ENCODE measurements around the gene EEF1AKMT3.
"Not testable (repeated sequence)": the region's sequence is repeated elsewhere in the genome, so short reads cannot be mapped to it uniquely, and the experiment has no call there.

The EEF1AKMT3 gene

DNA sequence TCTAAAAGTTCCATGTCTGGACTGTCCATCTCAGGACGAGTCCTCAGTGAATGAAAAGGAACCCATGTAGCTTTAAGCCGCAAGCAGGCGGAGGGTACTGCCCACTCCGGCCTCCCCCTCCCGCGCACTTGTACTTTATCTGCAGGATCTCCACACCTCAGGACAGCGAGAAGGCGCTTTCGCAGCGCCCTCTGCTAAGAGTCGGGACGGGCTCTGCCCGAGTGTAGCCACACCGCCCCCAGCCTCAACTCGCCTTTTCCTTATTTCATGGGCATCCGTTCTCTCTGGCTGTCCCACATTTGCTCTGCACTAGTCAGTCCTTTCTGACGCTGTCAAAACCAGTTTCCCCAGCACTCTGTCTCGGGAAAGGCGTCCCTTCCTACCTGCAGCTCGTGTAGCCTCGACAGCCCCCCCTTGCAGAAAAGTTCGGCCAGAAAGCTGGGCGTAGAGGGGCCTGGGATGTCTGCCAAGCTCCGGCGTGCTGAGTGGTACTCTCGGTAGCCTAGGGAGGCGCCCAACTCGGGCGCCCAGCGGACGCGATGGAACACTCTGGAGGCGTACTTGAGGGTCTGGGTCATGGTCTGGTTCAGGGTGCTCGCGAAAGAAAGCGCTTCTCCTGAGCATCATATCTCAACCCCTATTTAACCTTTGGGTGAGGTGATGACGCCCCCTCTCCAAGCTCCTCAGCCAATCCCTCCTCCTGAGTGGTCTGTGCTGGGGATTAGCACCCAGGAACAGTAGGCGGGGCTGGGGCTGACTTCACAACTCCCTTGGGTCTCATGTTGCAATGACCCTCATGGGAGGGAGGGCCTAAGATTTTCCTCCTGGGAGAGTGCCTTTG lies 5.7 kb upstream of the EEF1AKMT3 start, which contains the start of gene CYP27B1:
Gene CYP27B1 (minus strand): TSS at position 615 of the 841 bp plus-strand sequence. CDS start 37 bp downstream, at position 578.
- no peak within 1 kb of the TSS for H3K9ac ChIP-seq (ENCODE audit: low read length)
- no peak within 1 kb of the TSS for H3K27ac ChIP-seq (ENCODE audit: low read depth, low read length)
- H3K4me1 ChIP-seq (ENCODE audit: control insufficient read depth, insufficient read depth, low read length), result peaks cover 12% of the 10 kb centered on the region
- H3K27me3 ChIP-seq (ENCODE audit: control insufficient read depth, insufficient read depth, low read length), result peaks cover 27% of the 10 kb centered on the region
- peaks cover 4% of the 10 kb centered on the region for H3K36me3 ChIP-seq (ENCODE audit: control insufficient read depth, insufficient read depth, low read length)
- peak within 1 kb of the TSS; percentile 65 for H3K4me3 ChIP-seq (ENCODE audit: low read length)

DNA sequence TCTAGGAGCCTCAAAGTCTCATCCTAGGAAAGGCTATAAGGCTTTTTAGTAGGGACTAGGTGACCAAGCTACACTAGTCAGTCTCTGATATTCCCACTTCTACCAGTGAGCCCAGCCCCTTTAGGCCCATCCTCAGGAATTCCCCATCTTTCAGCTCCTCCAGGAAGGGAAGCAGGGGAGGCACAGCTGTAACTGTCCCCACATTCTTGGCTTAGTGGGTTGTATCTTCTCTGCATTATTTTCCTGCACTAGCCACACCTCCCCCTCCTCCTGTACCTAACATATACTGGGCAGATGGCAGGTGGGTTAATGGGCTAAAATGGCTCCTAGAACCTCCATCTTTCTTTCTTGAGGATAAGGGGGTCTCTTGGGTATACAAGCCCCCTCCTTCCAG lies 5.1 kb upstream of the EEF1AKMT3 start:
- peak overlapping the region; percentile 65 for H3K4me3 ChIP-seq (ENCODE audit: low read length)
- peaks cover 27% of the 10 kb centered on the region for H3K27me3 ChIP-seq (ENCODE audit: control insufficient read depth, insufficient read depth, low read length)
- peaks cover 12% of the 10 kb centered on the region for H3K4me1 ChIP-seq (ENCODE audit: control insufficient read depth, insufficient read depth, low read length)
- H3K27ac ChIP-seq (ENCODE audit: low read depth, low read length), result no peak overlapping the region
- H3K36me3 ChIP-seq (ENCODE audit: control insufficient read depth, insufficient read depth, low read length), result peaks cover 4% of the 10 kb centered on the region
- no peak overlapping the region for H3K9ac ChIP-seq (ENCODE audit: low read length)

DNA sequence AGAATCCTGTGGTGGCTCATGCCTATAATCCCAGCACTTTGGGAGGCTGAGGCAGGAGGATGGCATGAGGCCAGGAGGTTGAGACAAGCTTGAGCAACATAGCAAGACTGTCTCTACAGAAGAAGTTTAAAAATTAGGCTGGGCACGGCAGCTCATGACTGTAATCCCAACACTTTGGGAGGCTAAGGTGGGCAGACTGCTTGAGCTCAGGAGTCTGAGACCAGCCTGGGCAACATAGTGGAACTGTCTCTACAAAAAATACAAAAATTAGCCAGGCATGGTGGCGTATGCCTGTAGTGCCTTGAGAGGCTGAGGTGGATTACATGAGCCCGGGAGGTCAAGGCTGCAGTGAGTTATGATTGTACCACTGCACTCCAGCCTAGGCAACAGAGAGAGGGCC lies 4.5 kb upstream of the EEF1AKMT3 start:
- no peak overlapping the region for H3K27ac ChIP-seq (ENCODE audit: low read depth, low read length)
- no peak overlapping the region for H3K9ac ChIP-seq (ENCODE audit: low read length)
- H3K4me3 ChIP-seq (ENCODE audit: low read length), result no peak overlapping the region
- peaks cover 27% of the 10 kb centered on the region for H3K27me3 ChIP-seq (ENCODE audit: control insufficient read depth, insufficient read depth, low read length)
- peaks cover 12% of the 10 kb centered on the region for H3K4me1 ChIP-seq (ENCODE audit: control insufficient read depth, insufficient read depth, low read length)
- H3K36me3 ChIP-seq (ENCODE audit: control insufficient read depth, insufficient read depth, low read length), result peaks cover 4% of the 10 kb centered on the region

DNA sequence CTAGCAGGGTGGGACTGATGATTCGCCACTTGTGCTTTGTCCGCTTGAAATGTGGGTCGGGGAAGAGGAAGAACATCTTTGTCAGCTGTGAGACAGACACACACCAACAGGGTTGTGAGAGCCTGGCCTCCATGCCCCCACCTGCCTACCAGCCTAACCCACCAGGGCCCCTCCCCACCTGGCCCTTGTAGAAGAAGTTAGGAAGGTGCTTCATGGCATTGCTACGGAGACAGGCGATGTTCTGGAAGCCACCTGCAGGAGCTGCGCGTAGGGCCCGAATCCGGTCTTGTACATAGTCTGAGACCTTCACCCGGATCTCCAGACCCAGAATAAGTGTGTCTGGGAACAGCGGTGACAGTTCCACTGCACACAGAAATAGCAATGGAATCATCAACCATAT lies 2.8 kb upstream of the EEF1AKMT3 start:
- H3K4me1 ChIP-seq (ENCODE audit: control insufficient read depth, insufficient read depth, low read length), result peaks cover 12% of the 10 kb centered on the region
- H3K9ac ChIP-seq (ENCODE audit: low read length), result no peak overlapping the region
- no peak overlapping the region for H3K27ac ChIP-seq (ENCODE audit: low read depth, low read length)

DNA sequence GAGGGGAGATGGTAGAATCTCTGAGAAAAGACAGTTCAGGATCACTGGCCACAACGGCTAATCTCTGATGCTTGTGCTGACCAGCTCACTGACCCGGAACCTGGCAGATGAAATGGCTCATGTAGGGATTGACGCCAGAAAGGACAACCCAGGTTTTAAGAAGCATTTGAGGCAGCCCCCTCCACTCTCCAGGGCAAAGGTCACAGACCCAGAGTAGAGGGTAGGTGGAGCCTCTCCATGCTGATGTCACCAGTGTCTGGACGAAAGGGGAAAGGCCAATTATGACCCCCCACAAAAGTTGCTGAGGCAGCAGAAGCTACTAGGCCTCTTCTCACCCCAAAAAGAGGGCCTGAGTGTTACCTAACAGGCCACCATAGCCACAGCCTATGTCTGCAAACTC lies 1.7 kb upstream of the EEF1AKMT3 start:
- H3K27me3 ChIP-seq (ENCODE audit: control insufficient read depth, insufficient read depth, low read length), result peaks cover 7% of the 10 kb centered on the region
- H3K4me1 ChIP-seq (ENCODE audit: control insufficient read depth, insufficient read depth, low read length), result peaks cover 9% of the 10 kb centered on the region
- H3K4me3 ChIP-seq (ENCODE audit: low read length), result no peak overlapping the region
- no peak overlapping the region for H3K9ac ChIP-seq (ENCODE audit: low read length)
- H3K27ac ChIP-seq (ENCODE audit: low read depth, low read length), result no peak overlapping the region
- peaks cover 4% of the 10 kb centered on the region for H3K36me3 ChIP-seq (ENCODE audit: control insufficient read depth, insufficient read depth, low read length)

More for the DNA sequence above, 2.8 kb upstream of the EEF1AKMT3 start:
- Histone ChIP-seq H3K36me3 (ENCODE audit: control insufficient read depth, insufficient read depth, low read length) (peaks cover 4% of the 10 kb centered on the region), H3K27me3 (ENCODE audit: control insufficient read depth, insufficient read depth, low read length) (peaks cover 18% of the 10 kb centered on the region), H3K4me3 (ENCODE audit: low read length) (no peak overlapping the region)

DNA sequence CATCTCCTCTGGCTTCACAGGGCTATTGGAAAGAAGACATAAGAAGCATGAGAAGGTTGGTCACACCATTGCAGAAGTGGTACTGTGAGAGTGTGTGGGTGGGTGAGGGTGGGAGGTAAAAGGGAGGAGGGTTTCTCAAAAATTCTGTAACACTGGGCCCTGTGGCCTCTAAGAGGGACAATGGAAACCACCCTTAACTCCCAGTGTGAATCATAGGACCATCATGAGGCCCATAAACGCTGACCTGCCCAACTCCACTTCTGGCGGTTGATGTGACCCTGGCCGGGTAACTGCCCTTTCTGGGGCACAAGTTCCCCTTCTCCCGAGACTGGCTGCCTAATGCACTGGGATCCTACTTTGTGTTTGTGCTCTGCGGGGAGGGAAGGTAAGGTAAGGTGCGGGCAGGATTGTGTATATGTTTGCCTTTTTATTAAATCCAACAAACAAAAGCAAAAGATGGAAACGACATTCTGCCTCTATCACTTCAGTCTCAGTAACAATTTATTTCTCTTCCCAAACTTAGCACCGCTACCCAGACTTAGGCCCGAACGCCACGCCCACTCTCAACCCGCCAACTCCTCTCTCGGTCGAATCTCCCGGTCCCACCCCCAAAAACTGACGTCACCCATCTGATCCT lies 1.1 kb upstream of the EEF1AKMT3 start:
- H3K36me3 ChIP-seq (ENCODE audit: control insufficient read depth, insufficient read depth, low read length), result peaks cover 4% of the 10 kb centered on the region
- H3K27ac ChIP-seq (ENCODE audit: low read depth, low read length), result peak overlapping the region; percentile 94
- peak overlapping the region; percentile 42 for H3K9ac ChIP-seq (ENCODE audit: low read length)
- H3K4me3 ChIP-seq (ENCODE audit: low read length), result peak overlapping the region; percentile 100
- H3K27me3 ChIP-seq (ENCODE audit: control insufficient read depth, insufficient read depth, low read length), result peaks cover 4% of the 10 kb centered on the region
- peaks cover 8% of the 10 kb centered on the region for H3K4me1 ChIP-seq (ENCODE audit: control insufficient read depth, insufficient read depth, low read length)

DNA sequence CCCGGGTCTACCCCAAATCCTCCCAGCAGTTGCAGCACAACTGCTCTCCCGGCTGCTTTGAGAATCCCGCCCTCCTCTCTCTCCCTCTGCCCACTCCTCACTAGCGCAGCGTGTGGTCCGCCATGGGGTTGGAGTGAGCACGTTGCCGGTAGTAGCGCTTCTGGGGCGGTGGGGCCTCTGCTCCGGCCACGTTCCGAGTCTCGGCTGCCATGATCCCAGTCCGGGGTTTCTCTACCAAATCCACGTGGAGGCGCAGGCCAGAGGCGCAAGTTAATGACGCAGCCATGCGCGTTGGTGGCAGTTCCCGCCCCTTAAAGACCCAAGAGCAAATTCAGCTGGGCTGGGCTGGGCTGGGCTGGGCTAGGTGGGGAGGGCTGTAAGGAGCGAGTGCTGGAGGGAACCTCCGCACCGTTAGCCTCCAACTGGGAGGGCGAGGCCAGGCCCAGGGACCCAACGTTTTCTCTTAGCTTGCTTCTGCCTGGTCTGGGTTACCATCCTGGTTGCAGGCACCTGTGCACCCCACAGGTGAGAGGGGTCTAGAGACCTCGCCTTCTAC lies 463 bp upstream of the EEF1AKMT3 start, which contains the start of gene METTL1:
Gene METTL1 (minus strand): TSS at position 233 of the 556 bp plus-strand sequence. CDS start 22 bp downstream, at position 211.
- Histone ChIP-seq H3K27me3 (ENCODE audit: control insufficient read depth, insufficient read depth, low read length) (no peaks in the 10 kb centered on the region), H3K9ac (ENCODE audit: low read length) (peak within 1 kb of the TSS; percentile 89), H3K4me3 (ENCODE audit: low read length) (peak within 1 kb of the TSS; percentile 100), H3K4me1 (ENCODE audit: control insufficient read depth, insufficient read depth, low read length) (peaks cover 3% of the 10 kb centered on the region), H3K27ac (ENCODE audit: low read depth, low read length) (peak within 1 kb of the TSS; percentile 94), H3K36me3 (ENCODE audit: control insufficient read depth, insufficient read depth, low read length) (peaks cover 4% of the 10 kb centered on the region)

DNA sequence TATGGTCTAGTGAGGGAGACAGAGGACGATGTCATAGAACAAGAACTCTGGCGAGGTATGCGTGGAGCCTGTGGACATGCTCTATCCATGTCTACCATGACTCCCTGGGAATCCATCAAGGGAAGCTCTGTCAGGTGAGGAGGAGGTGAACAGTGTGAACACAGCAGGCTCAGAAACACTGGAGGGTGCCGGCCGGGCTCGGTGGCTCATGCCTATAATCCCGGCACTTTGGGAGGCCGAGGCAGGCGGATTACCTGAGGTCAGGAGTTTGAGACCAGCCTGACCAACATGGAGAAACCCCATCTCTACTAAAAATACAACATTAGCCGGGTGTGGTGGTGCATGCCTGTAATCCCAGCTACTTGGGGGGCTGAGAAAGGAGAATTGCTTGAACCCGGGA lies 2.2 kb downstream of the EEF1AKMT3 start:
- not testable (repeated sequence) for H3K4me1 ChIP-seq (ENCODE audit: control insufficient read depth, insufficient read depth, low read length); H3K4me3 ChIP-seq (ENCODE audit: low read length); H3K27ac ChIP-seq (ENCODE audit: low read depth, low read length); H3K27me3 ChIP-seq (ENCODE audit: control insufficient read depth, insufficient read depth, low read length); H3K36me3 ChIP-seq (ENCODE audit: control insufficient read depth, insufficient read depth, low read length); H3K9ac ChIP-seq (ENCODE audit: low read length)

DNA sequence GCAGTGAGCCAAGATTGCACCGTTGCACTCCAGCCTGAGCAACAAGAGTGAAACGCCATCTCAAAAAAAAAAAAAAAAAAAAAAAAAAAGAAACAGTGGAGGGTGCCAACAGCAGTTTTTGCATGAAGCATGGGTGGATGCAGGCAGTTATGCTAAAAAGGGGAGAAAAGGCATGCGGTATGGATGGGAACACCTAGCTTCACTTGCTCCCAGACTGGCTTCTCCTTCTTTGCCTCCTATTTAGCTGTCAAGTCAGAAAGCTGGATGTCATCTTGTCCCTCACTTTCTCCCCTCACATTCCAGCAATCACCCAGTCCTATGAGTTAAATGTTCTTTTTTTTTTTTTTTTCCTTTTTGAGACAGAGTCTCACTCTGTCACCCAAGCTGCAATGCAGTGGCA lies 2.6 kb downstream of the EEF1AKMT3 start:
- Histone ChIP-seq H3K27ac (ENCODE audit: low read depth, low read length) (no peak overlapping the region), H3K4me1 (ENCODE audit: control insufficient read depth, insufficient read depth, low read length) (peaks cover 3% of the 10 kb centered on the region), H3K27me3 (ENCODE audit: control insufficient read depth, insufficient read depth, low read length) (no peaks in the 10 kb centered on the region), H3K9ac (ENCODE audit: low read length) (no peak overlapping the region), H3K36me3 (ENCODE audit: control insufficient read depth, insufficient read depth, low read length) (no peaks in the 10 kb centered on the region), H3K4me3 (ENCODE audit: low read length) (no peak overlapping the region)

DNA sequence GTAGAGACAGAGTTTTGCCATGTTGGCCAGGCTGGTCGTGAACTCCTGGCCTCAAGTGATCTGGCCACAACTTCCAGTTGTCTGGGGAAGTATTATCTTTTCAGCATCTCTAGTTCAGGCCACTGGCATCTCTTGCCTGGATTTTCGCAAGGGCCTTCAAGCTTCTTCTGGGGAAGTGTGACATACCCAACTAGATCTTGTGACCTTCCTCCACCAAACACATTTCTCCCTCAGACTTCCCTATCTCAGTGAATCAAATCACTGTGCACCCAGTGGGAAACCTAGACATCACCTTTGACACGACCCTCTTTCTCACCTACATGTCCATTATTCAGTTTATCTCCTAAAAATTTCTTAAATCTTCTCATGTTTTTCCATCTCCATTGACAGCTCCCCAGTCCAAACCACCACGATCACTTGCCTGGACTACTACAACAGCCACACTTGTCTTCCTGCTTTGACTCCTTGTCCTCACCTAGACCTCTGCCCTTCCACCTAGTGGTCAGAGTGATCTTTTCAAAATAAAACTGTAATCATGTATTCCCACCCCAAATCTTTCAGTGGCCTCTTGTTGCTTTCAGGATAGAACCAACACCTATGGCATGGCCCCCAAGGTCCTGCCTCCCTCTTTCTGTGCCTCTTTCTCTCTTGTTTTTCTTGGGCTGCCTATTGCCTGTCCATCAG lies 3.3 kb downstream of the EEF1AKMT3 start:
- Histone ChIP-seq H3K36me3 (ENCODE audit: control insufficient read depth, insufficient read depth, low read length) (peaks cover 3% of the 10 kb centered on the region), H3K27ac (ENCODE audit: low read depth, low read length) (no peak overlapping the region), H3K4me1 (ENCODE audit: control insufficient read depth, insufficient read depth, low read length) (peaks cover 3% of the 10 kb centered on the region), H3K4me3 (ENCODE audit: low read length) (no peak overlapping the region), H3K9ac (ENCODE audit: low read length) (no peak overlapping the region), H3K27me3 (ENCODE audit: control insufficient read depth, insufficient read depth, low read length) (no peaks in the 10 kb centered on the region)

DNA sequence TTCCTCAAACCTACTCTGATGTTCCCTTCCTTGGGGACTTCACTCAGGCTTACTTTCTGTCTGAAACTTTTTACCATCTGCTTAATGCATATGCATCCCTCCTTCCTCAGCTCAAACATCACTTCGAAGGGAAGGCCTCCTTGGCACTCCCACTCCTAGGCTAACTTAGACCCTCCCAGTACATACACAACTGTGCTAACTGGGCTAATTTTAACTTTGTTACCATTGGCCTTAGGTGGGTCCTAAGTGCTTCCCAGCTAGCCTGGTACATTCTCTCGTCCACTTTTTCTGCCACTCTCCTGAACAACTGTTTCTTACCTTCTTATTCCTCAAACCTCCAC lies 3.8 kb downstream of the EEF1AKMT3 start:
- Histone ChIP-seq H3K4me3 (ENCODE audit: low read length) (no peak overlapping the region), H3K4me1 (ENCODE audit: control insufficient read depth, insufficient read depth, low read length) (peaks cover 2% of the 10 kb centered on the region), H3K27me3 (ENCODE audit: control insufficient read depth, insufficient read depth, low read length) (no peaks in the 10 kb centered on the region), H3K36me3 (ENCODE audit: control insufficient read depth, insufficient read depth, low read length) (peaks cover 3% of the 10 kb centered on the region), H3K27ac (ENCODE audit: low read depth, low read length) (no peak overlapping the region), H3K9ac (ENCODE audit: low read length) (no peak overlapping the region)

DNA sequence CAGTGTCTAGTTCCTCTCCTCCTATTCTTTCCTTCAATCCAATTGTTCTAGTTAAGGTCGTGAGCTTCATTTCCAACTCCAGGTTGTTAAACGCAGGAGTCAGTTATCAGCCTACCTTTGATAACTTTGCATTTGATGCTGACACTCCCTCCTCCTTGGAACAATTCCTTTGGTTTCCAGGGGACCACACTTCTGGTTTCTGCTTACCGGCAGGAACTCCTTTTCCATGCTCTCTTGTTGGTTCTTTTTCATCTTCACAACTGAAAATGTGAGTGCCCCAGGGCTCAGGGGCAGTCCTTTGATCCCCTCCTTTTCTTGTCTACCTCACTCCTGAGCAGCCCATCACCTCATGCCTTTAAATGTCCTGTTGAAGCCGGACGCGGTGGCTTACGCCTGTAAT lies 5.0 kb downstream of the EEF1AKMT3 start:
- peaks cover 3% of the 10 kb centered on the region for H3K36me3 ChIP-seq (ENCODE audit: control insufficient read depth, insufficient read depth, low read length)
- no peaks in the 10 kb centered on the region for H3K27me3 ChIP-seq (ENCODE audit: control insufficient read depth, insufficient read depth, low read length)
- no peaks in the 10 kb centered on the region for H3K4me1 ChIP-seq (ENCODE audit: control insufficient read depth, insufficient read depth, low read length)
- H3K27ac ChIP-seq (ENCODE audit: low read depth, low read length), result no peak overlapping the region
- H3K4me3 ChIP-seq (ENCODE audit: low read length), result no peak overlapping the region
- H3K9ac ChIP-seq (ENCODE audit: low read length), result no peak overlapping the region
